ENCODE measurements around the gene KL. TPM values are rescaled to one million over a fixed set of nuclear protein-coding genes. Genes with fewer than 3 reads are reported as not detected.

Gene KL
- polyA plus RNA-seq, 1 of the 3 experiments (the other 2 are of a cell fraction), result 0.02 TPM

GRCh38 chr13:32988608-32989289, 27.5 kb upstream of the KL start:
- no peaks in the 10 kb centered on the region for H3K27me3 ChIP-seq (ENCODE audit: insufficient read depth)
- TF ChIP-seq FOXJ3 (CRISPR knock-in tag; IDR thresholded peaks at IDR 0.05) (no peak), GABPA (IDR thresholded peaks at IDR 0.05; ENCODE audit: low read depth) (no peak), EP300 (IDR thresholded peaks at IDR 0.05; ENCODE audit: borderline replicate concordance in 1 of 2, low read depth in 1 of 2, low read length in 1 of 2) (no peak), POLR2AphosphoS5 (IDR thresholded peaks at IDR 0.05; ENCODE audit: low read depth, low read length) (no peak), RXRA (IDR thresholded peaks at IDR 0.05; ENCODE audit: borderline replicate concordance, low read depth) (no peak), CHD2 (IDR thresholded peaks at IDR 0.05; ENCODE audit: low read length, partially characterized antibody) (no peak), MAX (IDR thresholded peaks at IDR 0.05; ENCODE audit: low read depth) (no peak), FOSL2 (IDR thresholded peaks at IDR 0.05; ENCODE audit: borderline replicate concordance, low read depth) (no peak)
- WGBS (ENCODE audit: low lambda C conversion rate), result 68% methylated on average over 8 of the region's 8 CpGs
- H3K4me2 ChIP-seq, result no peak overlapping the region
- no peaks in the 10 kb centered on the region for H3K79me2 ChIP-seq (ENCODE audit: insufficient read depth)
- no peaks in the 10 kb centered on the region; a peak in 1 of 4 replicates for H3K4me1 ChIP-seq (ENCODE audit: control insufficient read depth in 1 of 2, insufficient read depth in 2 of 2, low read depth in 1 of 2, low read length in 1 of 2)
- H3K9me2 ChIP-seq, result no peaks in the 10 kb centered on the region
- H3K9ac ChIP-seq, result no peak overlapping the region
- no peaks in the 10 kb centered on the region for H3K36me3 ChIP-seq (replicated peaks in 1 of 2; ENCODE audit: control insufficient read depth in 1 of 2, insufficient read depth in 2 of 2, low read length in 1 of 2)
- ChIA-PET POLR2A (no interaction called here), CTCF (interaction anchor here (0.6 kb wide), 1 partner anchor 18 kb away, joined by 3 read pairs; no protein-coding TSS in a partner anchor)
- no peaks in the 10 kb centered on the region for H3F3A ChIP-seq (replicated peaks; ENCODE audit: insufficient read depth)
- H3K27ac ChIP-seq (ENCODE audit: low read depth in 2 of 2, low read length in 1 of 2), result no peak overlapping the region
- H3K9me3 ChIP-seq, result no peaks in the 10 kb centered on the region
- DNase-seq, result no peak
- H3K4me3 ChIP-seq (ENCODE audit: low read depth in 2 of 2, low read length in 1 of 2), result no peak overlapping the region
- no peak overlapping the region for H2AFZ ChIP-seq (ENCODE audit: low read depth)
- H4K20me1 ChIP-seq (ENCODE audit: insufficient read depth), result no peaks in the 10 kb centered on the region

GRCh38 chr13:32989290-32989667, 26.9 kb upstream of the KL start:
- CTCF ChIA-PET, result no interaction called here
- no peak overlapping the region for H3K4me2 ChIP-seq
- TF ChIP-seq NFIC (IDR thresholded peaks at IDR 0.05; ENCODE audit: borderline replicate concordance), result no peak
- TF ChIP-seq MEF2A (IDR thresholded peaks at IDR 0.05; ENCODE audit: borderline replicate concordance, low read depth), result no peak
- TF ChIP-seq GATA2 (CRISPR knock-in tag; IDR thresholded peaks at IDR 0.05), result no peak
- TF ChIP-seq CTCF (IDR thresholded peaks at IDR 0.05), result no peak
- TF ChIP-seq FOSL2 (IDR thresholded peaks at IDR 0.05; ENCODE audit: borderline replicate concordance, low read depth), result no peak
- no peak for TF ChIP-seq SIN3A (IDR thresholded peaks at IDR 0.05; ENCODE audit: borderline replicate concordance, low read depth, low read length)
- TF ChIP-seq JUND (IDR thresholded peaks at IDR 0.05), result no peak
- no peak for TF ChIP-seq RAD21 (IDR thresholded peaks at IDR 0.05; ENCODE audit: low read length)
- TF ChIP-seq PBX3 (IDR thresholded peaks at IDR 0.05), result no peak
- H3K9ac ChIP-seq, result no peak overlapping the region
- no peaks in the 10 kb centered on the region for H3K9me2 ChIP-seq
- H3K27me3 ChIP-seq (ENCODE audit: insufficient read depth), result no peaks in the 10 kb centered on the region
- POLR2A ChIA-PET, result no interaction called here
- no peaks in the 10 kb centered on the region for H3K36me3 ChIP-seq (replicated peaks in 1 of 2; ENCODE audit: control insufficient read depth in 1 of 2, insufficient read depth in 2 of 2, low read length in 1 of 2)
- no peak for DNase-seq
- H4K20me1 ChIP-seq (ENCODE audit: insufficient read depth), result no peaks in the 10 kb centered on the region
- no peaks in the 10 kb centered on the region for H3K9me3 ChIP-seq
- no peak overlapping the region for H2AFZ ChIP-seq (ENCODE audit: low read depth)
- WGBS (ENCODE audit: low lambda C conversion rate), result 74% methylated on average over 3 of the region's 3 CpGs
- no peaks in the 10 kb centered on the region; a peak in 1 of 4 replicates for H3K4me1 ChIP-seq (ENCODE audit: control insufficient read depth in 1 of 2, insufficient read depth in 2 of 2, low read depth in 1 of 2, low read length in 1 of 2)
- no peaks in the 10 kb centered on the region for H3F3A ChIP-seq (replicated peaks; ENCODE audit: insufficient read depth)
- no peak overlapping the region for H3K27ac ChIP-seq (ENCODE audit: low read depth in 2 of 2, low read length in 1 of 2)
- H3K79me2 ChIP-seq (ENCODE audit: insufficient read depth), result no peaks in the 10 kb centered on the region
- no peak overlapping the region for H3K4me3 ChIP-seq (ENCODE audit: low read depth in 2 of 2, low read length in 1 of 2)

All from SK-N-SH (cell line).